Kasumi-1 (cell line): ENCODE measurements around the gene TVP23A.
"Not testable (repeated sequence)": the region's sequence is repeated elsewhere in the genome, so short reads cannot be mapped to it uniquely, and the experiment has no call there.

Experiments
- DNase-seq, 2 experiments: peaks; one replicate each; lab custom pipeline; 2025; lab: John Stamatoyannopoulos, UW

TVP23A gene

GRCh38 chr16:10744370-10745030 lies 74.1 kb downstream of the TVP23A start:
- peak in 1 of 2 experiments; percentile 17 for DNase-seq

- peak; percentile 63 to 78 for DNase-seq
Measured at GRCh38 chr16:10743610-10744369, 74.8 kb downstream of the TVP23A start, which contains the start of gene NUBP1. NUBP1 (plus strand) TSS chr16:10743842; CDS start chr16:10743864, 22 bp downstream.

GRCh38 chr16:10743227-10743609 lies 75.4 kb downstream of the TVP23A start:
- peak in 1 of 2 experiments; percentile 27 for DNase-seq

GRCh38 chr16:10741844-10742243 lies 76.8 kb downstream of the TVP23A start:
- DNase-seq: no peak

GRCh38 chr16:10741249-10741648 lies 77.3 kb downstream of the TVP23A start:
- not testable (repeated sequence) for DNase-seq

GRCh38 chr16:10740845-10741208 lies 77.8 kb downstream of the TVP23A start:
- no peak for DNase-seq

- no peak for DNase-seq
Measured at GRCh38 chr16:10740000-10740844, 78.4 kb downstream of the TVP23A start.

GRCh38 chr16:10738231-10739077 lies 80.1 kb downstream of the TVP23A start:
- no peak for DNase-seq

GRCh38 chr16:10737068-10737625 lies 81.4 kb downstream of the TVP23A start:
- DNase-seq: peak; percentile 39 to 49

- no peak for DNase-seq
Measured at GRCh38 chr16:10731790-10732189, 86.8 kb downstream of the TVP23A start.

GRCh38 chr16:10729104-10730048 lies 89.2 kb downstream of the TVP23A start:
- DNase-seq: no peak

- no peak for DNase-seq
Measured at GRCh38 chr16:10728003-10728887, 90.3 kb downstream of the TVP23A start.
